Prostate gland (tissue), 2 donors: Measurements from ENCODE around the gene TFCP2.

Source experiments
- CTCF ChIP-seq, 4 experiments: fragments of 200-600 bp in 2 of 4; fragments of 450-650 bp in 2 of 4; sonication (generic) in 2 of 4; IDR thresholded peaks; 1 replicate in 3 of 4; 2 replicates in 1 of 4; pipeline ENCODE4 v1.5.1; 2016 to 2019; ENCODE audit warnings: antibody characterized with exemption in 4 of 4, mild to moderate bottlenecking in 2 of 4, moderate library complexity in 2 of 4
- POLR2A ChIP-seq: fragments of 450-650 bp; IDR thresholded peaks from one replicate; pipeline ENCODE4 v1.6.1; 2016; ENCODE audit warnings: antibody characterized with exemption, mild to moderate bottlenecking
- POLR2AphosphoS5 ChIP-seq: sonication (generic); formaldehyde crosslinking; IDR thresholded peaks from one replicate; pipeline ENCODE4 v1.6.1; 2017; ENCODE audit warnings: antibody characterized with exemption

GRCh38 chr12:51087818-51088217 is 85.1 kb downstream of the TFCP2 start:
- no peak for TF ChIP-seq POLR2AphosphoS5
- no peak for TF ChIP-seq CTCF (IDR thresholded peaks at IDR 0.05)
- no peak for TF ChIP-seq POLR2A
